ENCODE results near the gene STAB1. TPM values are rescaled to one million over a fixed set of nuclear protein-coding genes. Genes with fewer than 3 reads are reported as not detected.

STAB1 gene
- total and polyA plus RNA-seq, 2 experiments from 2014 or later: not detected

DNA sequence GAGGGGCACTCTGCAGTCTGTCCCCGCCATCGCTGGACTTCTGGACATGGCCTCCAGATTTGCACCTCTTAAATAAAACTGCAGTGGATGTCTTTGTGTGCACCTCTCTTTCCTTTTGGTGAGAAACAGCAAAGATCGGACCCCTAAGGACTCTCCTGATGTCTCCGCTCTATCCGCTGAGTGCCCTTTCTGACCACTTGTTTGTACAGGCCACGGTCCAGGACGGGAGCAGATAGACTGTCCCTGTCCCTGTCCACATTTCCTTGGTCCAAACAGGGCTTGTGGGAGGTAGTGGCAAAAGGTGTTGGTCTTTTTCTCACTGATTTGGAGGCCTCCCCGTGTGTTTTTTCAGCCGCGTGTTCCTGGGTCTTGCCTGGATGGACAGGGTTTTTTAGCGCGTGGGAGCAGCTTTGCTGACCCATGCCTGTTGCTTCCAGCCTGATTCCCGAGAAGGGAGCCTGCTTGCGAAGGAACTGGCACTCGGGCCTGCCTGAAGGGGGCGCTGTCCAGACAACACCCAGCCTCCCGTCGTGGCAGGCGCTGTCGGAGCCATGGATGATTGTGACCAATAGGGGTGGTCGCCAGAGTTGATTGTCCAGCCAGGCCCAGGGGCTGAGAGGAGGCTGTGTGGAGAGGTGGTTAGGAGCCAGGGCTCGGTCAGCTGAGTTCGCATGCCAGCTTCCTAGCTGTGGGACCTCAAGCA lies 13.2 kb upstream of the STAB1 start:
- H3K4me3 ChIP-seq: no peak overlapping the region
- in situ Hi-C loops (cut with MboI): no loop called here

DNA sequence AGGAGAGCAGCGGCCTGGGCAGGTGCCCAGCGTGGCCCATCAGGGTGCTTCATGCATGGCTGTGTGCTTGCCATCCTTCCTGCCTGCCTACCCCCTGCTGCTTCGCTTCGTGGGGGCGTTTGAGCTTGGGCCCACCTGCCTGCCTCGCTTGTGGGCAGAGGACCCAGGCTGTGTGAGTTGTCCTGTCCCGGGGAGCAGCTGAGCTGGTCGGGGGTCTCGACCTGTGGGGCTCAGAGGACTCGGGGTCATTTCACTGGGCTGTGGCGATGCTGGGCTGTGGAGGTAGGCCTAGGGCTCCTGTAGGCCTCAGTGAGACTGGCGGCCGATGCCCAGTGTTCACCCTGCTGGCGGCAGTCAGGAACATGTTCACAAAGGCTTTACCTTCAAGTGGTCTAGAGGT lies 12.1 kb upstream of the STAB1 start:
- WGBS, 2 experiments (ENCODE audit: low coverage in 1 of 2, low lambda C conversion rate in 2 of 2, missing lambda C conversion rate in 2 of 2): 83% methylated on average over 7 to 14 of the region's 14 CpGs
- Histone ChIP-seq H3K27me3 (replicated peaks; ENCODE audit: insufficient read depth) (no peaks in the 10 kb centered on the region), H3K79me2 (ENCODE audit: insufficient read depth) (no peaks in the 10 kb centered on the region), H3K9ac (peak overlapping the region; percentile 33; the same call in 1 of the 2 replicates), H3K4me2 (ENCODE audit: unreplicated experiment) (no peak overlapping the region), H2AFZ (no peak overlapping the region), H4K20me1 (ENCODE audit: insufficient read depth) (no peaks in the 10 kb centered on the region), H3K9me2 (ENCODE audit: insufficient read depth) (no peaks in the 10 kb centered on the region), H3K4me3 (no peak overlapping the region), H3K4me1 (ENCODE audit: insufficient read depth) (peaks cover 13% of the 10 kb centered on the region; the same call in 1 of the 2 replicates), H3K9me3 (ENCODE audit: low read depth) (no peaks in the 10 kb centered on the region), H3K36me3 (ENCODE audit: low read depth) (peaks cover 20% of the 10 kb centered on the region; the same call in 1 of the 2 replicates), H3F3A (ENCODE audit: insufficient read depth) (peaks cover 20% of the 10 kb centered on the region), H3K27ac (peak overlapping the region; percentile 71)
- in situ Hi-C loops (cut with MboI): no loop called here
- TF ChIP-seq EZH2phosphoT487 (IDR thresholded peaks at IDR 0.05; ENCODE audit: insufficient read depth, low read depth) (no peak), EZH2 (IDR thresholded peaks at IDR 0.05; ENCODE audit: insufficient read depth, poor library complexity, severe bottlenecking) (no peak)
- no peak for DNase-seq

More for the DNA sequence above, 13.2 kb upstream of the STAB1 start:
- Histone ChIP-seq H3K27me3 (replicated peaks; ENCODE audit: insufficient read depth) (no peaks in the 10 kb centered on the region), H3K4me2 (ENCODE audit: unreplicated experiment) (no peak overlapping the region), H3F3A (ENCODE audit: insufficient read depth) (peaks cover 20% of the 10 kb centered on the region), H3K36me3 (ENCODE audit: low read depth) (peaks cover 25% of the 10 kb centered on the region; the same call in 1 of the 2 replicates), H3K9me3 (ENCODE audit: low read depth) (no peaks in the 10 kb centered on the region), H3K4me1 (ENCODE audit: insufficient read depth) (peaks cover 13% of the 10 kb centered on the region; the same call in 1 of the 2 replicates), H3K27ac (no peak overlapping the region), H3K9ac (no peak overlapping the region), H4K20me1 (ENCODE audit: insufficient read depth) (no peaks in the 10 kb centered on the region), H3K9me2 (ENCODE audit: insufficient read depth) (no peaks in the 10 kb centered on the region), H2AFZ (no peak overlapping the region), H3K79me2 (ENCODE audit: insufficient read depth) (no peaks in the 10 kb centered on the region)
- TF ChIP-seq EZH2 (IDR thresholded peaks at IDR 0.05; ENCODE audit: insufficient read depth, poor library complexity, severe bottlenecking) (no peak), EZH2phosphoT487 (IDR thresholded peaks at IDR 0.05; ENCODE audit: insufficient read depth, low read depth) (no peak)
- WGBS, 2 experiments (ENCODE audit: low coverage in 1 of 2, low lambda C conversion rate in 2 of 2, missing lambda C conversion rate in 2 of 2): 92 to 94% methylated on average over 23 of the region's 23 CpGs
- DNase-seq: peak; percentile 43

DNA sequence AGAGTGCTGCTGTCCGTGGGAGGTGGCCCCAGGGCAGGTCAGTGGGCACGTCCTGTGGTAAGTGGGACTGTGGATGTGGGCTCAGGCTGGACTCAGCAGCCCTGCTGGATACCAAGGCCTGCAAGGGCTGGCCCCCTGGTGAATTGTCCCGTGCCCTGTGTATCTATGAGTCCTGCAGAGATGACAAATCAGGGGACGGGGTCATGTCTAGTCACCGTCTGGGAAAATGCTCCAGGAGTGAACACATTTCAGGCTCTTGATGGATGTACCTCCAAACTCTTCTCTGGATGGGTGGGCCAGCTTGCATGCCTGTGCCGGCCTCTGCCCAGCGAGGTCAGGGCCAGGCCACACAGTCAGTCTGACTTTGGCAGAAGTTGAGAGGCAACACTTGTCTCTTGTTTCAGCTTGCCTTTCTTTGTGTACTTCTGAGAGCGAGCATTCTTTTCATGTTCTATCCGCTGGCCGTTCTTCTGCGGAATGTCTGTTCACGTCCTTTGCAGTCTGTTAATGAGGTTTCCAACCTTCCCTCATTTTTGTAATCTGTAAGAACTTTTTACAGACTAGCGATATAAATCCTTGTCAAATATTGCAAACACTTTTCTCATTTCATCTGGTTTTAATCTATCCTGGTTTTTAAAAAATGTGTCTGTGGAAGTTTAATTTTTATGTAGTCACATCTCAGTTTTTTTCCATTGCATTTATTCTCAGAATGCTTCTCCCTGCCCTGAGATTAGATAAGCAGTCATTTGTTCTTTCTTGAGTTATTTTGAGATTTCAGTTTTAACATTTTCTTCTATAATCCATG lies 11.4 kb upstream of the STAB1 start:
- peak; percentile 75 for DNase-seq
- Histone ChIP-seq H4K20me1 (ENCODE audit: insufficient read depth) (no peaks in the 10 kb centered on the region), H2AFZ (no peak overlapping the region), H3K9me2 (ENCODE audit: insufficient read depth) (no peaks in the 10 kb centered on the region), H3K9me3 (ENCODE audit: low read depth) (no peaks in the 10 kb centered on the region), H3K79me2 (ENCODE audit: insufficient read depth) (no peaks in the 10 kb centered on the region), H3K9ac (peak overlapping the region; percentile 33; the same call in 1 of the 2 replicates), H3K4me3 (no peak overlapping the region), H3K27ac (peak overlapping the region; percentile 71), H3K36me3 (ENCODE audit: low read depth) (peaks cover 17% of the 10 kb centered on the region; the same call in 1 of the 2 replicates), H3K27me3 (replicated peaks; ENCODE audit: insufficient read depth) (no peaks in the 10 kb centered on the region), H3F3A (ENCODE audit: insufficient read depth) (peaks cover 20% of the 10 kb centered on the region), H3K4me2 (ENCODE audit: unreplicated experiment) (peak overlapping the region; percentile 21), H3K4me1 (ENCODE audit: insufficient read depth) (peaks cover 13% of the 10 kb centered on the region; the same call in 1 of the 2 replicates)
- 22% methylated on average over 13 of the region's 13 CpGs for WGBS, 2 experiments (ENCODE audit: low coverage in 1 of 2, low lambda C conversion rate in 2 of 2, missing lambda C conversion rate in 2 of 2)
- in situ Hi-C loops (cut with MboI): no loop called here
- TF ChIP-seq EZH2 (IDR thresholded peaks at IDR 0.05; ENCODE audit: insufficient read depth, poor library complexity, severe bottlenecking) (no peak), EZH2phosphoT487 (IDR thresholded peaks at IDR 0.05; ENCODE audit: insufficient read depth, low read depth) (no peak)

DNA sequence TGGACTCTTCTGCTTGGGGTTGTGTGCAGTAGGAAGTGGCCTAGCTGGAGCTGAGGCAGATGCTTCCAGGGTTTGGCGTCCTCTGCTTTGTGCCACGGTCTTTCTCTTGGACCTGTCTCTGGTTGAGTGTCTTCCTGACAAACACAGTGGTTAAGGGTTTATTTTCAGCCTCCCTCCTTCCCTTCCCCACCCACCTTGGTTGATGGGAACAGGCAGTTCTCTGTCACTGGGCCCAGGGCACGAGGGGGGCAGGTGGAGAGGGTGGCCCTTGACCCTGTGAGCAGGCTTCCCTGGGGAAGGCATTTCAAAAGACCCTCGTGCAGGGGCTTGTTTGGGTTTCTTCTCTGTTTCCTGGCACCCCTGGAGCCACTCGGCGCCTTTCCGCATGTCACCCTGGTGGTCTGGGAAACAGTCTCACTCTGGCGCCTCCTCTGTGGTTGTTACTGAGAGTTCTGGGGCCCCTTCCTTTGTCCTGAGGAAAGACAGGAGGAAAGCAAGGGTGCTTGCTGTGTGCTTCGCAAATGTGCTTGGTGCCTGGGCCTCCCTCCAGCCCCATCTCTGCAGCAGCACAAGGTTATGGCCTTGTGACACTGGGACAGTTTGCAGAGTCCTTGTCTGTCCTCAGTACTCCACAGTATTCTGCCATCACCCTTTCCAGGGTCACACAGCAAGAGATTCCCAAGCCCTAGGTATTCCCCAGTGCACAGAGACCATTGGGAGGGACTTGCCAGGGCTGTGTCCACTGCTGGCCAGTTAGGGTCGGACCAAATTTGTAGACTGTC lies 10.3 kb upstream of the STAB1 start:
- Histone ChIP-seq H3K27ac (no peak overlapping the region), H3K4me1 (ENCODE audit: insufficient read depth) (peaks cover 13% of the 10 kb centered on the region; the same call in 1 of the 2 replicates), H3F3A (ENCODE audit: insufficient read depth) (peaks cover 20% of the 10 kb centered on the region), H3K36me3 (ENCODE audit: low read depth) (peaks cover 17% of the 10 kb centered on the region; the same call in 1 of the 2 replicates), H3K27me3 (replicated peaks; ENCODE audit: insufficient read depth) (no peaks in the 10 kb centered on the region), H3K4me2 (ENCODE audit: unreplicated experiment) (no peak overlapping the region), H3K4me3 (no peak overlapping the region), H3K9me2 (ENCODE audit: insufficient read depth) (no peaks in the 10 kb centered on the region), H2AFZ (no peak overlapping the region), H3K9me3 (ENCODE audit: low read depth) (no peaks in the 10 kb centered on the region), H3K79me2 (ENCODE audit: insufficient read depth) (no peaks in the 10 kb centered on the region), H4K20me1 (ENCODE audit: insufficient read depth) (no peaks in the 10 kb centered on the region), H3K9ac (no peak overlapping the region)
- 81 to 86% methylated on average over 10 of the region's 10 CpGs for WGBS, 2 experiments (ENCODE audit: low coverage in 1 of 2, low lambda C conversion rate in 2 of 2, missing lambda C conversion rate in 2 of 2)
- no peak for DNase-seq
- in situ Hi-C loops (cut with MboI): no loop called here
- no peak for TF ChIP-seq EZH2 (IDR thresholded peaks at IDR 0.05; ENCODE audit: insufficient read depth, poor library complexity, severe bottlenecking)
- no peak for TF ChIP-seq EZH2phosphoT487 (IDR thresholded peaks at IDR 0.05; ENCODE audit: insufficient read depth, low read depth)
